Activated CD4-positive, alpha-beta T cell treated with anti-CD3 and anti-CD28 coated beads for 1 hour (primary cell): Measurements from ENCODE around the gene NEBL.

Experiments used
- DNase-seq: peaks from one replicate; pipeline ENCODE4 v3.0.0-alpha.2; 2020

NEBL gene

DNA sequence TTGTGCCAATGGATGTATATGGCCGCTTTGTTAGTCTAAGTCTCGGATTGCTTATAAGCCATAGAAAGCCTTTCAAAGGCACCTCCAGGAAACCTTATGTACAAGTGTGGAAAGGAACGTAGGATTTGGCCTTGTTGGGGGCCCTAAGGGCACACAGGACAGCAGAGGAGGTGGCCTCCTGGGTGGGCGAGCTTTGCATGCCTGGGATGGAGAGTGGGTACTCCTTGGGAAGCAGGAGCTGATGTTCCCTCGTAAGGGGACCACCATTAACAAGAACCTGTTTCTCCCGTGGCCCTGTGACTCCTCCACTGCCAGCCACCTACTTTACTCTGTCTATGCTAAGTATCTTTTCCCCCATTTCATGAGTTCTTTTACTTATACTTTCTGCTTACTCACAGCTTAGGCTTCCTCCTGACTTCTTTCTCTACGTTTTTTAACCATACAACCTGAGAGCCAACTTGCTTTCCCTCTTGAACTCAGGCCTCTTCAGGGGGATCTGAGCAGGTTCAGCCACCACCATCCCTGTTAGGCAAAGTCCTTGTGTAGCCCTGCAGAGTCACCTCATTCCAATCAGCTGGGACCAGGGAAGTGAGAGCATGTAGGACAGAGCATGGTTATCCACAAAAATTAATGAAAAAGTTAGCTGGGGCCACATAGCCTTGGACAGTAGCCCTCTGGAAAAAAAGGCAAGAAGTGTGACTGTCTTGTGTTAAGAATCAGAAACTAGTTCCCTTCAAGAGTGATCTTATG is 118.9 kb downstream of the NEBL start:
- no peak for DNase-seq

DNA sequence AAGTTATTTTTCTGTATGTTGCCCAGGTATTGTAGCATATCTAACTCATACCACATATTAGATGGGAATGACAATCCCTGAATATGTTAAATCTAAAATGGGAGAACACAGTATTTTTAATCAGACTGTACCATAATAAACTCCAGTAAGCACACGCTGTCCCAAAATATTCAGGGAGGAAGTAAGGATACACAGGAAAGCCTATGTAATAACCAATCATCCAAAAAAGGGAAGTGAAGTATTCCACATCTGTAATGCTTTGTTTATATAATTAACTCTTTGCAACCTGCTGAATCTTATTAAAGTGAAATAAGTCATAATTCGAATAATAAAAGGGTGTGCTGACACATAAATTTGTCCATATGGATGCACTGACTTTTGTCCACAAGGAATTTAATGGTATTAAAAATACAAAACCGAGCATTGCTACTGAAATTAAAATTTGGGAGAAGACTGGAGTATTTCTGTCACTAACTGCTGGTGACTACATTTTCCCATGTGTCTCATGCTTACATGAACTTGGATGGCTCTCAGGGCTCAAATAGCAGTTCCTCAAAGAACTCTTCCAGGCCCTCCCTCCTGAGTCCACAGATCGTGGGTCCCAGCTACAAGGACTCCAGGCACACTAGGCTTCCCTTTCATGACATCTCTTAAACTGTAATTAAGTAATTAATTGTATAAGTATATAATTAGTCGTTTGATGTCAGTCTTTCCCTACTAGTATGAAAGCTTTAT is 120.6 kb downstream of the NEBL start:
- DNase-seq, result no peak

DNA sequence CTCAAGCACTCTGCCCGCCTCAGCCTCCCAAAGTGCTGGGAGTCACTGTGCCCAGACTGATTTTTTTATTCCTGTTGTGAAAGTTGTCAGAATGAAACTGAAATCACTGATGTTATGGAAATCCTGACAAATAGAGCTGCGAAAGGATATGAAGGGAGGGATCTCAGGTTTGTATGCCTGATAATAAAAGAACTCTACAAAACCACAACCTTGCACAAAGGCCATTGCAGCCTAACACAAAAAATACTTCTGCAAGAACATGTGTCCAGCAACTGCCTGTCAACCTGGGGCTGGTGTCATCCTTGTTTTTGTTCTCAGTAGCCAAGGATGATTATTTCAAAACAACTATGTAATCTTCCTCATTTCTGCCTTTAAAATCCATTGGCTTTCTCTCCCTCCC is 126.1 kb downstream of the NEBL start:
- no peak for DNase-seq

DNA sequence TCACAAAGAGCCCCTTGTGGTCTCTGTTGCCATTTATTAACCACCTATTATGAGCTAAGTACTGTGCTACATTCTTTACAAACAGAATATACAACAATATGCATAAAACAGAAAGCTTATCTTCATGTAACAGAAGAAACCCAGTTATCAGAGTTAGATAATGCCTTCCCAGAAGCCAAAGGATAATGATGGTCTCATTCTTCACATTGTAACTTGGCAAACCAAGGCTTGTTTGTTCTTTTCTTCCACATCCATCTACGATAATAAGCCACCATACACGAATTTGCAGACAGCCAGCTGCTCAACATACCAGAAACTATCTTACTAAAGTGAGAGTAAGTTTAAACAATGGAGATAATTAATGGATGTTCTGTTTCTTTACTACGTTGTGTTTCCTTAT is 127.6 kb downstream of the NEBL start:
- DNase-seq, result no peak

DNA sequence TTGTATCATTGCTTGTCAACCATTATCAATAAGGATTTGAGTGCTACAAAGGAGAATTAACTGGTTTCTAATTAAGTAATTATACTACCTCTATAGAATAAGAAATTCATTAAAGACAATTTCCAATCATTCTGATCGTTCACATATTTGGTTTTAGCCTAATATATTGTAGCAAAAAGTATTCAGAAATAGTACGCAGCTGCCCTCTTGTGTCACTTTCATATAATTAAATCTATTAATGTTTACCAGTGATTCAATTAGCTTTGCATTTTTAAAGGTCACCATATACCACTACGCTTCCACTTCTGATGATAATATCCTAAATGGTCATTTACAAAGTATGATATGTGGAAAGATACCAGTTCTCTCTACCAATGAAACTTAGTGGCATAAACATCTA is 128.3 kb downstream of the NEBL start:
- DNase-seq, result no peak

DNA sequence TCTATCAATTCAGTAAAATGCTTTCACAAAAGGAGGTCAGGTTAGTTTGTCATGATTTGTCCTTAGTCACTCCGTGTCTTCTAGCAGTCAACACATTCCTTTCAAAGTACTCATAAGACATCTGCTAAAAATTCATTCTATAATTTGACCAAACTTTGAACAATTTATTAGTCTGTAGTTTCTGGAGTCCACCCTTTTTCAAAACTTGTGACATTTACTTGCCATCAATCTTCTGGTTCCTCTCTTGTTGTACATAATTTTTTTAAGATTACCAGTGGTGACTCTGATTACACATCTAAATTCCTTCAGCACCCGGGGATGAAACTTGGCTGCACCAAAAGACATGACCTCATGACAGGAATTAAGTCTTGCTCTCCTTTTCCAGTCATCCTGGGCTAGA is 130.1 kb downstream of the NEBL start:
- DNase-seq, result no peak

DNA sequence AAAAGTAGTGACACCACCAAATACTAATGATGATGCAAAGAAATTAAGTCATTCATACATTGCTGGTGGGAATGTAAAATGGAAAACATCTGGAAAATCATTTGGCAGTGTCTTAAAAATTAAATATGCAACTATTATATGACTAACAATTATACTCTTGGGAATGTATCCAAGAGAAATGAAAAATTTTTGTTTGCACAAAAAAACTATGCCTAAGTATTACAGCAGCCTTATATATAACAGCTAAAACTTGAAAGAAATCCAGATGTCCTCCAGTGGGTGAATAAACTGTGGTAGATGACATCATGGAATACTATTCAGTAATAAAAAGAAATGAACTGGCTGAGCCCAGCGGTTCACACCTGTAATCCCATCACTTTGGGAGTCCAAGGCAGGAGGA is 132.0 kb downstream of the NEBL start:
- DNase-seq, result no peak

DNA sequence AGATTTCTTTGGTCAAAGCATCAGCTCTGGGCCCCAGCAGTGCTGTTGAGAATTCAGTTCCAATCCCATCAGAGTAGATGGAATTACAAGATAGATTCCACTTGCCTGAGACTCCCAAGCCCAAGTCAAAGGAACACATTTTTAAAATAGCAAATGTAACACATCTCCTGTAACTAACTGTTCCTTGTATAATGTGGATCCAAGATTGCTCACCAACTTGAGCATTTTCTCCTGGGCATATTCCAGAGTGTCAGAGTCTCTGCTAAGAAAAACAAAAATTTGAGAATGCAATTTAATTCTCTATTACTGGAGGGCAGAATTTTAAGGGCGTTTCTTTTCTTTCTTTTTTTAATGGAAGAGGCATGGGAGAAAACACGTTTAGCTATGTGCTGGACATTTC is 136.7 kb downstream of the NEBL start:
- DNase-seq, result no peak

DNA sequence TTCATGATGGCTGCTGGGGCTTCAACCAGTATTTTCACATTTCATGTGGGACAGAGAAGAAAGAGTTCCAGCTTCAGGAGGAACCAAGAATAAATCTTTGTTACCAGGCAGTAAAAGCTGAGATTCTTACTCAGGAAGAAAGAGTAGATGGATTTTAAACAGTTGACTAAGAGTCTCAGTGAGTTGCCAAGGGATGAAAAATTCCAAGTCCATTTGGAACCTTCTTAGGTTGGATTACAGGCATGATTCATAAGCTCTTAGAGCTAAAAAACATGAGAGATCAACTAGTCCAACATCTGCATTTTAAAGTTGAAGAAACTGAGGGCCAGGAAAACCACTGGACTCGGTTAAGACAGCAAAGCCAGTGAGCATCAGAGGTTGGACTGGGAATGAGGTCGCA is 148.6 kb downstream of the NEBL start:
- no peak for DNase-seq

DNA sequence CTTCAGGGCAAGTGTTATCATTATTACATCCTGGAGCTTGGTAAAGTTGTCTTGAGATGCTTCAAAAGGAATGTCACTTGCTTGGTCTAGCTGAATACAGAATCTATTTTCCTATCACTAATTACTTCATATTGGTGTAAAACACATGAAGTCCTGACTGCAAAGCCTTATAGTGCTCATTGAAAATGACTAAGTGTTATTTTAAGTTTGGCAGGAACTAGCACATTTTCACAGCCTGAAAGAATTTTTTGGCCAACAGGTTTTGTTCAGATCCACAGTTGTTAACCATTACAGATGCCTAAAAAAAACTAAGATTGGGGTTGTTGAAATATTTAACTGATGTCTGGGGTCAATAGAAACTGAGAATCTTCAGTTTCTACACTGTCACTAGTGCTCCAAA is 149.3 kb downstream of the NEBL start:
- DNase-seq, result no peak

DNA sequence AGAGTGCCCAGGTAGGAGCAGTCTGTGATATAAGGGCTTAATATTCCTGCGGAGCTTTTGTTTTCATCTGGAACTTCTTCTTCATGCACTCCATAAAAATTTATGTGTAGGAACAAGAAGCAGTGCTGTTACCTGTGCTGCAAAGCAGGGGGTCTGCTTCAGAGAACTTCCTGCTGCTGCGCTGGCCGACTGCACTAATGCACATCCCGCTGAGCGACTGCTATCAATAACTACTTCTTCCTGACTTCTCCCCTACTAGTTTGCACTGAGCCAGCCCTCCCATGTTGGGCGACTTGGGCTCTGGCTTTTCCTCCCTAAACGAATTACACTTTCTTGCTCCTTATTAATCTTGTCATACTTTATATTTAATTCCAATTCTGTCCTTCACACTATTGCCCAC is 150.3 kb downstream of the NEBL start:
- DNase-seq, result no peak

DNA sequence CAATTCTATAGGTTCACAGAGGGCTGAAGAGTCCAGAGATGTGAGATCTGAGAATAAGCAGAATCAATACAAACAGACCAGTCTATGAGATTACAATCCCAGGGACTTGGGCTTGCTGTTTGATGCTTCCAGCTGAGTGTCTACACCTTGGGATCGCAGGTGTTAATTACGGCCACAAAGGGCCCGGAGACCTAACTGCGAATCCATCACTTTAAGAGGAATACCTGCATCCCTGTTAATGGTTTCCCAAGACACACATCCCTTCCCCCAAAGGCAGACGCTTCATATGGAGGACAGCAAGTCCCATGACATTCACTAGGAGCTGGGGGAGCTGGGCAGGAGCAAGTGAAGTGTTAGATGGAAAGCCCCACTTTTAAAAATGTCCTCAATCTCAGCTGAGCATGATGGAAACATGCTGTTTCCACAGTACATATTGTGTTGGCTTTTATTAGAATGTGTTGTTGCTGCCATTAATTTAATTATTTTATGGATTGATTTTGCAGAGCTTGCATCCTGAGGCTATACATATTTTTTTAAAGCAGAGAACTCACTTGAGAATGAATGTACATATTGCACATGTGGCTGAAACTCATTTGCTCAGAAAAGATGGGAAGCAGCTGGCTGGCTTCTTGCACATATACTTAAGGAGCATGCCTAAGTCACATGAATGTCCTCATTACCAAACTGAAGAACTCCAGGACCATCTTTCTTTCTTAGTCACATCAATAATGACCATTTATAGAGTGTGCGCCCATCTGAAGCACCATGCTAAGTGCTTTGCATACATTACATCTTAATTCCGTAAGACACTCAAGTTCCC is 151.3 kb downstream of the NEBL start:
- no peak for DNase-seq

DNA sequence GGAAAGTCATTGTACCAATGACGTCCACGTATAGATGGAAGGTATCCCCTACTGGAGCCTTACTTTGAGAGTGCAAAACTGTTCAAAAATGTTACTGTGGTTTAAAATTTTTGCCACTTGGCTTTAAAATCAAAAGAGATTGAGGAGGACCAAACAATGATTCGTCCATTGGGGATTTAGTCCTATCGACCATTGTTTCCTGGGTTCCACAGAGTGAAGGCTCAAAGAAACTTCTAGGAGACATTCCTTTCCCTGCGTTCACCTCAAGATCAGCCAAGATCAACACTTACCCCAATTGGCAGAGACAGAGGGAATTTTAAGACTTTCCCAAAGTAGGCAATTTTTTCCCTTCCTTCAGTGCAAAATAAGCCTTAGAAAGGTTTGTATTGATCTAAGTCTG is 152.3 kb downstream of the NEBL start:
- DNase-seq, result no peak

DNA sequence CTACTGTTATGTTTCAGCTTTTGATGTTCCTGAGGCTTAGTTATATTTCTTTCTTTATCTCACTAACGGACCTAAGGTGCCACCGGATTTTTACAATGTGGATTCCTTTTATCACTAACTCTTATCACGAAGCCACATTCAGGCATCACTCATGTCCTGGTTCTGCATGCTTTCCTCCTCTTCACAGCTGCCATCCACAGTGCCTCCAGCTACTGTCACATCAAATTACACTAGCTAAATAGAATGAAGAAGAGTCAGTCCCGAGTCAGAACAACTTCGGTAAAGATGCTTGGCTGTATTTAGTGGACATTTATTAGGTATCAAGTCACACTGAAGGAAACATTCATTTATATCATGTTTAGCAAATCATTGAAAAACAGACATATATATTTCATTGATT is 153.2 kb downstream of the NEBL start:
- DNase-seq, result no peak

DNA sequence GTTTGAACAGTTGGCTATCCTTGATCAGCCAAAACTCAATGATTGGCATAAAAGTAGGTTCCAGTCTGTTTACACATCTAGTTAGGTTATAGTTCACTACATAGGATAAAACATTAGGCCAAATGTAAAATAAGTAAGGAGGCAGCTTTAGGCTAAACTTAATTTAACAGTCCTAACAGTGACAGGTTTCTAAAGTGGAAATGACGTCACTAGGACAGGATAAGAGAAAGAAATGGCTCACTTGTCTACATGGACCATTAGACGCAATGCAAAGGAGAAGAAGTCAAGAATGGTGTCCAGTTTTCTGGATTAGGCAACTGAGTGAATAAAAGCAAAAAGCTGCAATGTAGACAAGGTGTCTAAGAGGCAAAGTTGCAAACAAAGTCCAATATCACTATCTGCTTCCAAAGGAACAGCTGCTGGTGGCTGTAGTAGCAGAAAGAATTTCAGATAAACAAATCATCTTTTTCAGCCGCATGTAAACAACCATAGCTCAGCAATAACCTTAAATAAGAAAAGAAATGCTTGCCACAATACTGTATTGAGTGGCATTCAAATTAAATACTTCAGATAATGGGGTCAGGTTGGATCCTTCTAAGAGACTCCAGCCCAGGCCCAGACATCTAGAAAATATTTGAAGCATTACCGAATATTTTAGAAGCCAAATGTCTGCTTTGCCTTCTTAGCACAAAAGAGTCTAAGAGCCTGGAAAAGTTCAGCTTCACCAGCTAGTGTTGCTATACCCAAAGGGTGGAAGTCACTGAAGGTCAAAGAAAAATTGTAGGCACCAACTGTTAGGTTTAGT is 154.2 kb downstream of the NEBL start:
- no peak for DNase-seq

DNA sequence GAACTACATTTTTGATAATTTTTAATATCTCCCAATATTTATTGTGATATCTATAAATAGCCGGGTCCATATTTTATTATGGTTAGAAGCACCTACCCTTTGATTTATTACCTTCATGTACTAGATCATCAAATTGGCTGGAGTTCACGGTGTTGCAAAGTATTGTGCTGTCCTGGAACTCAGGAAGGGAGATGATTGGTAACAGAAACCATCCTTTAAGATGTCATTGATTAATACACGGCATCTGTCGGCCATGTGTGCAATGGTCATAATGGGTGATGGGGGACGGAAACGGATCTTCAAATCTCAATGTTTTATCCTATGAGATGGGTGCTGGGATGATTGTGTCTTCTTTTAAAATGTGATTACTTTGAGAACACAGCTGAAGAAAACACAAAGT is 157.0 kb downstream of the NEBL start:
- DNase-seq, result no peak

DNA sequence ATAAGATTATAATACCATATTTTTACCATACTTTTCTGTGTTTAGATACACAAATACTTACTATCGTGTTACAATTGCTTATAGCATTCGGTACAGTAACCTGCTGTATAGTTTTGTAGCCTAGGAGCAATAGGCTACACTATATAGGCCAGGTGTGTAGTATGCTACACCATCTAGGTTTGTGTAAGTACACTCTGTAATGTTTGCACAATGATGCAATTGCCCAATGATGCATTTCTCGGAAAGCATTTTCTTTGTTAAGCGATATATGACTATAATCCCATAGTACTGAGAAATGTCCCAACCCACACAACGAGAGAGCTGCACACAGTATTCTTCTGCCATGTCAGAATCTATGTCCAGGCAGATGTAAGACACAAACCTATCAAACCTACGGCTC is 160.0 kb downstream of the NEBL start:
- no peak for DNase-seq
